Omental fat pad (tissue), 4 donors: ENCODE measurements around the gene LHFPL6. TPM values are rescaled to one million over a fixed set of nuclear protein-coding genes. Genes with fewer than 3 reads are reported as not detected.

Experiments
- ATAC-seq: fragments of 150-250 bp; one replicate; pipeline ENCODE4 v1.9.1; 2016; ENCODE audit warnings: mild to moderate bottlenecking, moderate library complexity; ENCODE audit not compliant: low FRiP score
- DNase-seq: peaks from one replicate; pipeline ENCODE4 v3.0.0-alpha.2; 2019; ENCODE audit warnings: low spot score
- total RNA-seq, 4 donors: library from RNA; depleted of rRNA; stranded (reverse); fragments of >200 nt; gene quantifications; one replicate each; pipeline ENCODE4 v1.1.0, GENCODE V29; 2016
- TF ChIP-seq, protein P1 (sequence below), 3 donors: fragments of 450-650 bp; IDR thresholded peaks; one replicate each; pipeline ENCODE4 v1.5.1; 2016 to 2017; ENCODE audit warnings: antibody characterized with exemption in 3 of 3, mild to moderate bottlenecking in 3 of 3, moderate library complexity in 2 of 3

The LHFPL6 gene
- total RNA-seq, 4 donors from 2014 or later: 66.1 to 208 (median 109) TPM

DNA sequence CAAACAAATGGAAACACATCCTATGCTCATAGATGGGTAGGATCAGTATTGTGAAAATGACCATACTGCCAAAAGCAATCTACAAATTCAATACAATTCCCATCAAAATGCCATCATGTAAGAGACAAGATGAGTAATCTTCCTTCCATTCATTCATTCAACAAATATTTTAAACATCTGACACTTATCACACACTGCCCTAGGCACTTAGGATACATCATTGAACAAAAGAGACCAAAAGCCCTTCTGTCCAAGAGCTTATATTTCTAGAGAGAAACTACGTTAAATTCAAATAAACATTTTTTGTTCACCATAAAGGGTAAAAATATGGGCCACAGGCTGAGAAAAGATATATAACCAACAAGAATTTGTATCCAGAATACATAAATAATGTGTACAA is 20.5 kb upstream of the LHFPL6 start:
- DNase-seq: no peak
- ATAC-seq: no peak
- TF ChIP-seq, protein P1, sequence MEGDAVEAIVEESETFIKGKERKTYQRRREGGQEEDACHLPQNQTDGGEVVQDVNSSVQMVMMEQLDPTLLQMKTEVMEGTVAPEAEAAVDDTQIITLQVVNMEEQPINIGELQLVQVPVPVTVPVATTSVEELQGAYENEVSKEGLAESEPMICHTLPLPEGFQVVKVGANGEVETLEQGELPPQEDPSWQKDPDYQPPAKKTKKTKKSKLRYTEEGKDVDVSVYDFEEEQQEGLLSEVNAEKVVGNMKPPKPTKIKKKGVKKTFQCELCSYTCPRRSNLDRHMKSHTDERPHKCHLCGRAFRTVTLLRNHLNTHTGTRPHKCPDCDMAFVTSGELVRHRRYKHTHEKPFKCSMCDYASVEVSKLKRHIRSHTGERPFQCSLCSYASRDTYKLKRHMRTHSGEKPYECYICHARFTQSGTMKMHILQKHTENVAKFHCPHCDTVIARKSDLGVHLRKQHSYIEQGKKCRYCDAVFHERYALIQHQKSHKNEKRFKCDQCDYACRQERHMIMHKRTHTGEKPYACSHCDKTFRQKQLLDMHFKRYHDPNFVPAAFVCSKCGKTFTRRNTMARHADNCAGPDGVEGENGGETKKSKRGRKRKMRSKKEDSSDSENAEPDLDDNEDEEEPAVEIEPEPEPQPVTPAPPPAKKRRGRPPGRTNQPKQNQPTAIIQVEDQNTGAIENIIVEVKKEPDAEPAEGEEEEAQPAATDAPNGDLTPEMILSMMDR (IDR thresholded peaks at IDR 0.05): no peak

DNA sequence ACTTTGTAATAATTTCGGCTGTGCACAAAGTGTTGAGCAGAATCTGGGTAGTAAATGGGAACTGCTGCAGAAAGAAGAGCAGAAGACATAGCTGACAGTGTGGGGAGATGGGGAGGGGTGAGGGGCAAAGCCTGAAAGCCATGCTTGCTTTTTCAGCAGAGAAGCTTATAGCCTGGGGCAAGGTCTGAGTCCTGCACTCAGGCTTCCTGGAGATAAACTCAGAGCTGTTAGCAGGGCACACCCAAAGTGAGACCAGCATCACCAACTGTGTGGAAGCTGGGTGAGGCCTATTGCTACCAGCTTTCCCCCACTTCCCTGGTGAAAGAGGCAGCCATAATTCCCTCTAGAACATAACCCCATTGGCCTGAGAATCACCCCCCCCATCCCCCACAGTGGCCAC is 15.6 kb upstream of the LHFPL6 start:
- ATAC-seq (no peak), DNase-seq (no peak)
- TF ChIP-seq, protein P1 (IDR thresholded peaks at IDR 0.05): no peak

DNA sequence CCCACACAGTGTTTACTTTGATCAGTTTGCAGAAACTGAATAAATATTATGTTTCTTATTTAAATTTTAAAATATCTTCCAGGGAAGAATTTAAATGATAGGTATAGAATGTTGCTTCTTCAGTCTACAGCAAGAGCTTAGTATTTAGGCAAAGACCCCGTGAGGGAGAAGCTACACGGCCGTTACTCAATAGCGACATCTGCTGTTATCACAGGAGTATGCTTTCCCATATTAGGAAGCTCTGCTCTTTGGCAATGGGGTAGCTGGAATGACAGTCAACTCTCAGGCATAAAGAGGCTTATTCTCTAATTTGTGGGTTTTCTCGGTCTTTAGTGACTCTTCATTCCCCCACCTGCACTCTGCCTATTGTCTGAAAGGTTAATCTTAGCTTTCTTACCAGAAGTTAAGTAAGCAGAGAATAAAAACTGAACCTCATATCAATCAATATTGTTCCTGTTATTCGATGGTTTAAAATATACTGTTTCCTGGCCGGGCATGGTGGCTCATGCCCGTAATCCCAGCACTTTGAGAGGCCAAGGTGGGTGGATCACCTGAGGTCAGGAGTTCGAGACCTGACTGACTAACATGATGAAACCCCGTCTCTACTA is 13.2 kb upstream of the LHFPL6 start:
- DNase-seq: no peak
- peak; percentile 64 for ATAC-seq

DNA sequence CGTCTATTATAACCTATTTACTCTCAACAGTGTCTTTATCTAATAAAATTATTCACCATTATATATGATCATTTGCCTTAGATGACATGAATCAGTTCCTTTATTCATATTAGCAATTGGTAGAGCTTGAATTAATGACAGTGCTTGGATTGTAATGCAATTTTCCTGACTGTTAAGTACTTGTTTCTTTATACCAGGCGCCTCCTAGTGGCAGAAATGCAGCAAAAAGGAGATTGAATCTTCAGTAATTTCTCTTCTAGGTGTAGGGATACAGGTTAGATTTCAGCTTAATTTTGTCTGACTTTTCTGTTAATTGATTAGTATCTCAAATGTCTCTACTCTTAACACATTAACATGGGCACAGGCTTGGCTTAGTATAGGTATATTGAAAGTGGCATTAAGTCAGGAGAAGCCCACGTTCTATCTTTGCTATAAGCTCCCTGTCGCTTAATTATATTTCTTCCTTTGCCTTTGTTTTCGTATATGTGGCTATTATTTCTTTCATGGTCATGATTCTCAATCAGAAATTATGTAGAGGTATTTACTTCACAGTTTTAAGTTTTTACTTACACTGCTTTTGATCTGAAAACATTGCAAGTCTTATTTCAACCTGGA is 9.1 kb upstream of the LHFPL6 start:
- TF ChIP-seq, protein P1 (IDR thresholded peaks at IDR 0.05): peak in 2 of 3 donors; percentile 28 to 41
- ATAC-seq: peak; percentile 37
- DNase-seq: peak; percentile 90

More for the DNA sequence above, 13.2 kb upstream of the LHFPL6 start:
- TF ChIP-seq, protein P1 (IDR thresholded peaks at IDR 0.05): no peak

DNA sequence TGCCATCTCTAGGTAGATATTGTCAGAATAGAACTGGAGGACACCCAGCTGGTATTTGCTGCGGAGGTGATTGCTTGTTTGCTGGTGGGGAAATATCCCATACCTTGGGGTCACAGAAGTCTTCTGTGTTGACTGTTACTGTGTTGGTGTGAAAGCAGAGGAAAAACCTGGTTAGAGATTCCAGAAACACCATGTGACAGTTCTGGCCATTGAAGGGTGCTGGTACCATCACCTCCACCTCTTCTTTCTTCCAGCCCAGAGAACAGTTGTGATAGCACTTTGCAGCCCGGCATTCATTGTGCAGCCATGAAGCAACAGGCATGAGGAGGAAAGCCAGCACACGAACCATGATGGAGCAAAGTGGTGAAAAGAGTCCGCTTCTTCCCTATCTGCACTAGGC is 4.9 kb upstream of the LHFPL6 start:
- DNase-seq: no peak
- TF ChIP-seq, protein P1 (IDR thresholded peaks at IDR 0.05): no peak
- ATAC-seq: no peak

DNA sequence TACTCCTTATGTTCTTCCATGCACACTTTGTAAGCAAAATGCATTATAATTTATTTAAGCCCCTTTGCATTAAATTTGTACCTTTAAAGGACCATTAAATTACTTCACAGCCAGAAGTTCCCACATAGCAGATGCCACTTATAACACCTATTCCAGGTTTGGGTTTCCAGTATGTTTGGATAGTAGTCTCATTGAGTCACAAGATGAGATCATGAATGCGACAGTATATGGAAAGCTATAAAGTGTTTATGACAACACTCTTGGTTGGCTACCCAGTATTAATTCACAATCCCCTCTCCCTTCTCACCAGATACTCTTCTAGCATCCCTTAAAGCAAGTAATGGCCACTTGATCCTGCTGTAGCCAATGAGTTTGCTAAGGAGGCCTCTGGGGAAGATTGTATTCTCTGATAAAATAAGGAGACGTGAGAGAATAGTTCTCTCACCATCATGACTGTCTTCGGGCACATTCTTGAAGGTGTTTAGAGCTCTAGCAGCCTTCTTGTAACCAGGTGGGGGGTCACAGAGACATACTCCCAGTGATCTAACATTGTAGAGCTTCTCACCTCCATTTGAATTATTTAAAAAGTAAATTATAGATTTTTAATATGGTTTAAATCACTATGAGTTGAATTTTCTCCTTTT is 2.8 kb upstream of the LHFPL6 start:
- TF ChIP-seq, protein P1 (IDR thresholded peaks at IDR 0.05): no peak
- no peak for DNase-seq
- no peak for ATAC-seq
